Thoracic aorta (tissue), 2 donors: ENCODE results near the gene YBX1. TPM values are rescaled to one million over a fixed set of nuclear protein-coding genes. Genes with fewer than 3 reads are reported as not detected.

ENCODE experiments used
- ATAC-seq: fragments of 150-250 bp; one replicate; pipeline ENCODE4 v1.8.0; 2017; ENCODE audit warnings: low read depth; ENCODE audit not compliant: insufficient number of reproducible peaks, low FRiP score
- DNase-seq: peaks from one replicate; pipeline ENCODE4 v3.0.0-alpha.2; 2020; ENCODE audit warnings: low spot score
- H3K27ac ChIP-seq, 2 donors: fragments of 200-600 bp; sonication (generic); 1 replicate in 1 of 2; 2 replicates in 1 of 2; pipeline ENCODE4 v1.5.1; 2016; ENCODE audit warnings: mild to moderate bottlenecking in 2 of 2, moderate library complexity in 2 of 2
- H3K27me3 ChIP-seq: fragments of 200-600 bp; sonication (generic); replicated peaks from 2 replicates; pipeline ENCODE4 v1.6.0; 2016; ENCODE audit warnings: mild to moderate bottlenecking; ENCODE audit not compliant: insufficient read depth
- H3K36me3 ChIP-seq: fragments of 200-600 bp; sonication (generic); one replicate; pipeline ENCODE4 v1.5.1; 2016
- H3K4me1 ChIP-seq, 2 donors: fragments of 200-600 bp; sonication (generic); 1 replicate in 1 of 2; 2 replicates in 1 of 2; pipeline versions ENCODE4 v1.5.1 to v1.6.0; 2016; ENCODE audit warnings: low read depth in 2 of 2, mild to moderate bottlenecking in 1 of 2; ENCODE audit not compliant: control insufficient read depth in 1 of 2
- H3K4me3 ChIP-seq: fragments of 200-600 bp; sonication (generic); 2 replicates; pipeline ENCODE4 v1.5.1; 2016; ENCODE audit warnings: mild to moderate bottlenecking
- H3K9me3 ChIP-seq: fragments of 200-600 bp; sonication (generic); 2 replicates; pipeline ENCODE4 v1.5.1; 2016
- CTCF ChIP-seq: fragments of 200-600 bp; sonication (generic); IDR thresholded peaks from one replicate; pipeline ENCODE4 v1.5.1; 2019; ENCODE audit warnings: antibody characterized with exemption
- total RNA-seq, 2 donors: library from RNA; depleted of rRNA; stranded (reverse); fragments of >200 nt; gene quantifications; one replicate each; pipeline versions ENCODE4 v1.1.0 to v1.2.3, GENCODE V29; 2016

Gene YBX1
- 100 to 1,000 TPM; 301 to 392 TPM for total RNA-seq

GRCh38 chr1:42681741-42682483, at the start of gene YBX1:
Gene YBX1, plus strand, starts transcription at chr1:42682418. Its CDS starts 148 bp downstream, at chr1:42682566.
- peaks cover 32 to 50% of the 10 kb centered on the region in 2 donors for H3K4me1 ChIP-seq
- peak; percentile 100 for ATAC-seq

GRCh38 chr1:42639116-42639515, 43.1 kb upstream of the YBX1 start:
- H3K4me1 ChIP-seq = no peaks in the 10 kb centered on the region
- H3K36me3 ChIP-seq = no peaks in the 10 kb centered on the region
- no peak overlapping the region for H3K4me3 ChIP-seq
- H3K27ac ChIP-seq = no peak overlapping the region
- H3K27me3 ChIP-seq = no peaks in the 10 kb centered on the region
- TF ChIP-seq CTCF = no peak
- no peak for DNase-seq
- H3K9me3 ChIP-seq = no peaks in the 10 kb centered on the region
- no peak for ATAC-seq

More at GRCh38 chr1:42681741-42682483, at the start of gene YBX1:
- peak; percentile 91 for DNase-seq
- Histone ChIP-seq H3K9me3 (no peaks in the 10 kb centered on the region), H3K4me3 (peak within 1 kb of the TSS; percentile 94), H3K36me3 (peaks cover 2% of the 10 kb centered on the region), H3K27me3 (no peaks in the 10 kb centered on the region), H3K27ac (peak within 1 kb of the TSS; percentile 78 to 85)
- no peak for TF ChIP-seq CTCF

GRCh38 chr1:42646056-42646455, 36.2 kb upstream of the YBX1 start:
- no peak overlapping the region for H3K4me3 ChIP-seq
- H3K27me3 ChIP-seq = no peaks in the 10 kb centered on the region
- ATAC-seq = no peak
- H3K36me3 ChIP-seq = no peaks in the 10 kb centered on the region
- no peak for TF ChIP-seq CTCF
- no peaks in the 10 kb centered on the region for H3K9me3 ChIP-seq
- no peak overlapping the region for H3K27ac ChIP-seq
- no peaks in the 10 kb centered on the region for H3K4me1 ChIP-seq
- DNase-seq = no peak

- no peak for DNase-seq
- Histone ChIP-seq H3K27ac (no peak overlapping the region), H3K9me3 (no peaks in the 10 kb centered on the region), H3K36me3 (no peaks in the 10 kb centered on the region), H3K27me3 (no peaks in the 10 kb centered on the region), H3K4me1 (peaks cover 11 to 19% of the 10 kb centered on the region in 2 donors), H3K4me3 (peak overlapping the region; percentile 84)
- ATAC-seq = no peak
- TF ChIP-seq CTCF = no peak
Measured at GRCh38 chr1:42657201-42657600, 25.0 kb upstream of the YBX1 start.

GRCh38 chr1:42657981-42658876, 24.0 kb upstream of the YBX1 start, which contains the start of gene PPIH:
Gene PPIH, plus strand, starts transcription at chr1:42658423. Its CDS starts 24 bp downstream, at chr1:42658447.
- peak within 1 kb of the TSS; percentile 84 for H3K4me3 ChIP-seq
- peaks cover 2% of the 10 kb centered on the region for H3K36me3 ChIP-seq
- no peaks in the 10 kb centered on the region for H3K9me3 ChIP-seq
- ATAC-seq (peak; percentile 94), DNase-seq (peak; percentile 79)
- no peaks in the 10 kb centered on the region for H3K27me3 ChIP-seq
- peak; percentile 58 for TF ChIP-seq CTCF
- peak within 1 kb of the TSS; percentile 68 to 80 for H3K27ac ChIP-seq
- peaks cover 11 to 19% of the 10 kb centered on the region in 2 donors for H3K4me1 ChIP-seq
